HG03108 (cell line): ENCODE results near the gene SLC26A1.
"Not testable (repeated sequence)": the region's sequence is repeated elsewhere in the genome, so short reads cannot be mapped to it uniquely, and the experiment has no call there.

Source experiments
- ATAC-seq: cut with Tn5 transposase; IDR thresholded peaks from one replicate; pipeline ENCODE4 v1.9.1; 2021; ENCODE audit warnings: moderate library complexity; ENCODE audit not compliant: unreplicated experiment

SLC26A1 gene

DNA sequence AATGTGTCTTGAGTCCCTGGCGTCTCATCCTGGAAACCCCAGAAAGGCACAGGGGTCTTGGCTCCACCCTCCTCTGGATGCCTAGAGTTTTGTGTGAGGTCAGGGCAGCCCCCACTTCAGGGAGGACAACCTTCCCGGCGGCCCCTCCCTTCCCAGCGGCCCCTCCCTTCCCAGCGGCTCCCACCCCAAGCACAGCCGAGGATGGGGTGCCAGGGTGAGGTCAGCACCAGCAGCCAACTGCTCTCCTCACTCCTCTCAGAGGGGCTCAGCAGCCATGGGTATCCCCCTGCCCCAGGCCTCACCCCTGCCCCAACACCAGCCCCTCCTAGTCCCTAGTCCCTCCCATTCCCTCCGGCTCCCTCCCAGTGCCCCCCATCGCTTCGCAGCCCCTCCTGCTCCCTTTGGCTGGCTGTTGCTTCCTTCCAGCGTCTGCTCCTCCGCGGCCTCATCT lies 37.2 kb downstream of the SLC26A1 start:
- ATAC-seq: no peak

DNA sequence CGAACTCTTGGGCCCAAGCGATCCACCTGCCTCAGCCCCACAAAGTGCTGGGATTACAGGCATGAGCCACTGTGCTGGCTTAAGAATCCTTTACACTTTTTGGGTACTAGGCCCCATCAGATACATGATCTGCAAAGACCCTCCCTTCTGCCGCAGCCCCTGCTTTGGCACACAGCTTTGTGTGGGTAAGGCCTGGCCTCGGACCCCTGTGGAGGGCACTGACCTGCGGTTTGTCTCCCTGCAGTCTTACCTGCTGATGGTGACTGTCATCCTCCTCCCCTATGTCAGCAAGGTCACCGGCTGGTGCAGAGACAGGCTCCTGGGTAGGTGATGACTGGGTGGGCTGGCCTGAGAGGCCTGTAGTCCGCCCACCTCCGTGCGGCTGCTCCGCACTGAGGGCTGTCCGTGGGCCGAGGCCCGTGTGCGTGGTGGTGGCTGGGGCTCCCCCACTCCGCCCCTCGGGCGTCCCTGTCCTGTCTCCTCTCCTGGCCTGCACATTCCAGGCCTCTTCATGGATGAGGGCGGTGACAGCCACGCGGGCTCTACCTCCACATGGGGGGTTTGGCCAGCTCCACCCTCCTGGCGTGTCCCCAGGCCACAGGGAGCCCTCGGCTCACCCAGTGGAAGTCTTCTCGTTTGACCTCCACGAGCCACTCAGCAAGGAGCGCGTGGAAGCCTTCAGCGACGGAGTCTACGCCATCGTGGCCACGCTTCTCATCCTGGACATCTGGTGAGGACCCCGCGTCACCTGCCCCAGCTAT lies 37.9 kb downstream of the SLC26A1 start:
- ATAC-seq: no peak

DNA sequence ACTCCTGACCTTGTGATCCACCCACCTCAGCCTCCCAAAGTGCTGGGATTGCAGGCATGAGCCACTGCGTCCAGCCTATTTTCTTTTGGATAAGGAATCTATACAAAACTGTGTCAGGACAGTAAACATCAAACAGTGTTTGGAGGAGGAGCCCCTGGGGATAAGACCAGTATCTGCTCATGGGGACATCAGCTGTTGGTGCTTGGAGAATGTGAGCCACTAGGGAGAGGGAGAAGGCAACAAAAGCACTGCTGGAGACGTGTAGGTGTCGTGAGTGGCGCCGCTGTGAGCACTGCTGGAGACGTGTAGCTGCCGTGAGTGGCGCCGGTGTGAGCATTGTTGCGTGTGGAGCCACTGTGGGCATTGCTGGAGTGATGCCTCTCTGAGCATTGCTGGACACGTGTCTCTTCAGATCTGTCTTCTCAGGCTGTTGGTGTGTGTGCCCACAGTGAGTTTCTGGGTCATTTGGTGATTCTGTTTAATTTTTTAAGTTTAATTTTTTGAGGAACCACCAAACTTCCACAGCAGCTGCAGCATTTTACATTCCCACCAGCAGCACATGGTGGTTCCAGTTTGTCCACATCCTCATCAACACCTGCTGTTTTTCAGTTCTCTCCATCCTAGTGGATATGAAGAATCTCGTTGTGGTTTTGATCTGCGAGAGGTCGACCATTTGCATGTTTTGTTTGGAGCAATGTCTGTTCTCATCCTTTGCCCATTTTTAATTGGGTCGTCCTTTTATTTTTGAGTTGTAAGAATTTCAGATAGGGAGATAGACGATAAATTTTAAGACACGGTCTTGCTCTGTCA lies 38.8 kb downstream of the SLC26A1 start:
- ATAC-seq: no peak

DNA sequence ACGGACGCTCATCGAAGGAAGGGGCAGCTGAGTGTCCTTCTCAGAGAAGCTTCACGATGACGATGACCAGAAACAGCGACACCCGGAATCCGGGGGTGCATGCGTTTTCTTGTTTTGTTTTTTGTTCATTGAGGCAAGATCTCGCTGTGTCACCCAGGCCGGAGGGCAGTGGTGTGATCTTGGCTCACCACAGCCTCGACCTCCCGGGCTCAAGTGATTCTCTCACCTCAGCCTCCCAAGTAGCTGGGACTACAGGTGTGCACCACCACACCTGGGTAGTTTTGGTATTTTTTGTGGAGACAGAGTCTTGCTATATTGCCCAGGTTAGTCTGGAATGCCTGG lies 39.7 kb downstream of the SLC26A1 start:
- no peak for ATAC-seq

DNA sequence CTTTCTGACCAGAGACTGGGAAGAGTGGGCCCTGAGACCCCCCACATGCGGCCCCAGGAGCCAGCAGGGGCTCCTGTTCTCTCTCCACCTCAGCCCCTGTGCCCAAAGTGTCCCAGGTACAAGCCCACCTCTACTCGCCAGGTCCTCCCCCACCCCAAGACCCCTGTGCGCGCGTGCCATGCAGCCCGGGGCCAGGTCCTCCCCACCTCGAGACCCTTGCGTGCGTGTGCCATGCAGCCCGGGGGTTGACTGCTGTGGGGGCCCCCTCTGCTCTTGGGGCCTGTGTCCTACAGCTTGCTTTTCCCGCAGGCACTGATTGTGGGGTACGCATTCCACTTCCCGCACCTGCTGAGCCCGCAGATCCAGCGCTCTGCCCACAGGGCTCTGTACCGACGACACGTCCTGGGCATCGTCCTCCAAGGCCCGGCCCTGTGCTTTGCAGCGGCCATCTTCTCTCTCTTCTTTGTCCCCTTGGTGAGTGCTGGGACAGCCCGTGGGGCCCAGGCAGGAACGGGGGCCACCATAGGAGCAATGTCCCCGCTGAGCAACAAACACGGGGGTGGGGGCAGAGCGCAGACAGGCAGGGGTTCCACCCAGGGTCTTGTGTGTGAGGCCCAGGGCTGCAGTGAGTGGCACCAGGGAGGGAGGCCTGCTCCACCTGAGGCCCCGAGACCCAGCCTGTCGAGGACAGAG lies 40.2 kb downstream of the SLC26A1 start:
- ATAC-seq: no peak

DNA sequence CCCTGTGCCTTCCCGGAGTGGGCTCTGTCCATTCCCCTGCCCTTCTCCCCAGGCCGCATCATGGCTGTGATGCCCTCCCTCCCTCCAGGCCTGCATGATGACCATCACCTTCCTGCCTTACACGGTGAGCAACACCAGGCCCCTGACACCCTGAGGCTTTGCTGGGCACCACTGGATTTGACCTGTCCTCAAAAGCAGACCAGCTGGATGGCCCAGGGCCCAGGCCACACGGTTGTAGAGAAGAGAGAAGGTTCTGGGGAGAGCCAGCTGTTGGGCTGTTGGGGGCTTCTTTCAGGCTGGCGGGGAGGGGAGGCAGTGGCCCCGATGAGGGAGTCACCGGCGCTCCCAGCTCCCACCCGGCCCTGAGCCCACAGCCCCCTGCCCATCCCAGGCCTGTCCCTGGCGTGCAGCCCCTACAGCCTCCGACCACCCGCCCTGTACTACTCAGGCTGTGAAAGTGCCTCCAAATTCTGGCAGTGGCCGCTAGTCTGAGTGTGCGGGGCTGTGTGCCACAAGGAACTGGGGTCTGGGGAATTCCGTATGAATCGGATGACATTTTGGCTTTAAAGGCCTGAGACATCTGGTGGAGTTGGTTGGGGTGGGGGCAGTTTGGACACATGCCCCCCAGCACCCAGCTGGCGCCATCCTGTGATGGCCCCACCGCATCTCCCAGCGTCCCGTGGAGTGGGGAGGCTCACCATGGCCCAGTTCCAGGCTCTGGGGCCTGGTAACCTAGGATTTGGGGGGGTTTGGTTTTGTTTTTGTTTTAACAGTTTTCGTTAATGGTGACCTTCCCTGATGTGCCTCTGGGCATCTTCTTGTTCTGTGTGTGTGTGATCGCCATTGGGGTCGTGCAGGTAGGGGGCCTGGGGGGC lies 41.4 kb downstream of the SLC26A1 start:
- no peak for ATAC-seq

DNA sequence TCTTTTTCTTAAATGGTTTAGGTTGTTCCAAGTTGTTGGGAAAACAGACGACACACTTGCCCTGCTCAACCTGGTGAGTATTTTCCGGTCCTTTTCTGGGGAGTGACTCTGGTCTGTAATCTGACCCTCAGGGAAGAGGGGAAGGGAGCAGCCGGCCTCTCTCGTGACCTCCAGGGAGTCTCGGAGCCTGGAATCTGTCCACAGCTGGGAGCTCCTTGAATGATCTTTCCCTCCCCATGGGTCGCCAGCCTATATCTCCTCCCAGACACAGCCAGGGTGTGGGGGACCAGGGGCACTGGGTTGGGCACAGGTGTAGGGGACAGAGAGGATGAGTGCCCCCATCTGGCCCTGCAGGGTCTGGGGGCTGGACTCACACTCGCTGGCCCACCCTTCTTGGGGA lies 42.0 kb downstream of the SLC26A1 start:
- no peak for ATAC-seq

DNA sequence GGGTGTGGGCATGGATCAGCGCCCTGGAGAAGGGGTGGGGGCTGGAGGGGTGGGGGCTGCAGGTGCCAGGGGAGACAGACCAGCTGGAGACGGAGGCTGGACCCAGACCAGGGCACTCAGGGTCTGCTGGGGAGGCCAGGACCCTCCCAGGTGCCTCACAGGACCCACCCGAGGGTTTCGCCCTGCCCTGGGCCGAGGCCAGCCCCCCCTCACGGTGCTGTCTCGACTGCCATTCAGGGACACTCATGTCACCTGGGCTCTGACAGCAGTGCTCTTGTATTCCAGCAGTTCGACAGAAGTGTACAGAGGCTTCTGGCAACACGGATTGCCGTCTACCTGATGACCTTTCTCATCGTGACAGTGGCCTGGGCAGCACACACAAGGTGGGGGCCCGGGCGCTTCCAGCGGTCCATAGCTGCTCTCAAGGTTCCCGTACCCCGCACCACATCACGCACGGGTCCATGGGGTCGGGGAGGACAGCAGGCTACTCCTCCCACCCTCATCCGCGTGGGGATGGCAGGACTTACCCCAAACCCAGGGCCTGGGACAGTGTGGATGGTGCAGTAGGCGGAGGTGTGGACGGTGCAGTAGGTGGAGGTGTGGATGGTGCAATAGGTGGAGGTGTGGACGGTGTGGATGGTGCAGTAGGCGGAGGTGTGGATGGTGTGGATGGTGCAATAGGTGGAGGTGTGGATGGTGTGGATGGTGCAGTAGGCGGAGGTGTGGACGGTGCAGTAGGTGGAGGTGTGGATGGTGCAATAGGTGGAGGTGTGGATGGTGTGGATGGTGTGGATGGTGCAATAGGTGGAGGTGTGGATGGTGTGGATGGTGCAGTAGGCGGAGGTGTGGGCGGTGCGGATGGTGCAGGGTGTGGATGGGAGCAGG lies 42.8 kb downstream of the SLC26A1 start:
- ATAC-seq: no peak

DNA sequence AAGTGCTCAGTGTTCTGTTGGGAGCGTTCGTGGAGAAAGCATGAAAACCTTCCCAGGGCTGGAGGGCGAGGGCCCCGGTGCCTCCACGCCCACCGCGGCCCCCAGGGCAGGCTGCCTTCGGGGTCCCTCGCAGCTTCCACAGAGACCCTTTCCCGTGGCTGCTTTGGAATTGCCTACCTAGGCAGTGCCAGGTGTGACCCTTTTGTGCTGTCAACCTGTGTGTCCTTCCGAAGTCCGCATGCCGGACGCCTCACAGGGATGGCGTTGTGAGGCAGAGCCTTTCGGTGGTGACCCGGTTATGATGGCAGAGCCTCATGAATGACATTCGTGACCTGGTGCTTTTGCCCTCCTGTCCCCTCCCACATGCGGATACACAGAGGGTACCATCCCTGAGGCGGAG lies 43.5 kb downstream of the SLC26A1 start:
- no peak for ATAC-seq

DNA sequence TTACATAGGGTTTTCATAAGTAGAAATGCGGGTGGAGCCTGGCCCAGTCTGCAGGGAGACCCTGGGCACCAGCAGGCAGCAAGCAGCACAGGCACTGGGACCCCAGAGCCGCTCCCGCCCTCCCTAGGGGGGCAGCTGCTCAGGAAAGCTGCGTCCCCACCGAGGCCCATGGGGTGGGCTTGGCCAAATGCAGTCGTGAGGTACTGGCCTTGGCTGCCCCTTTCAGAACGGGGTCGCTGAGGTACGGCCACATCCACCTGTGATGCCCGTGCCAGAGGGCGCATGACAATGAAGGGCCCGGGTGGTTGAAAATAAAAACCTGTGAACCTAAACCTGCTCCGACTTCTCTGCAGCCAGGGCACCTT lies 44.3 kb downstream of the SLC26A1 start:
- no peak for ATAC-seq

DNA sequence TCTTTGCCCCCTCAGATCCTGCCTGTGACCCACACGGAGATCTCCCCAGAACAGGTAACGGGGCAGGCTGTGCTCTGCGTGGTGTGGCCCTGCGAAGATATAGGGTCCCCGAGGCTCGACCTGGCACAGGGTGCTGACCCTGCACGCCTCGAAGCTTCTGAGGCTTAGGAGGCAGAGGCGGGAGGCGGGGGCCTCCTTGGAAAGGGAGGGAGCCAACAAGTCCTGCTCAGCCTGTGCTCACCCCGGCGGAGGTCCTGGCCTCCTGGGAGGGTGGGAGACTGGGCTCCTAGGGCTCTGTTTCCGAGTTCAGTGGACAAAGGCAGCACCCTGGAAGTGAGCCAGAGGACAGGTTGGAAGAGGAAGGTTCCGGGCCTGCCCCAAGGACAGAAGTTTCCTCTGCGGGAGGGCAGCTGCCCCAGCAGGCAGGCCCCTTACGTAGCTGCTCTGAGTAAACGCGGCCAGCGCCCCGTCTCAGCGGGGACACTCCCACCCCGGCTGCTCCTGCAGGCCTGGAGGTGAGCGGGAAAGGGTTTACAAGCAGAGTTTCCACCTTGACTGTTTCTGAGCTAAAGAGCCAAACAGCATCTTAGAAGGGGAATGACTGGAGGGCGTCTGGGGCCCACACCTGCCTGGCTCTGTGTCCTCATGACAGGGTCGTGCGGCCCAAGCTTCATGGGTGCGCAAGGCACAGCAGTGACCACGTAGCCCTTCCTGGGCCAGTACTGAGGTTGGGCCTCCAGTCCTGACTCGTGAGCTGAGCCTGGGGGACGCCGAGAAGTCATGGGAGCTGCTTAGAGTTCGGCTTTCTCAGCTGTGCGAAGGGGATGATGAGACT lies 44.9 kb downstream of the SLC26A1 start:
- no peak for ATAC-seq

DNA sequence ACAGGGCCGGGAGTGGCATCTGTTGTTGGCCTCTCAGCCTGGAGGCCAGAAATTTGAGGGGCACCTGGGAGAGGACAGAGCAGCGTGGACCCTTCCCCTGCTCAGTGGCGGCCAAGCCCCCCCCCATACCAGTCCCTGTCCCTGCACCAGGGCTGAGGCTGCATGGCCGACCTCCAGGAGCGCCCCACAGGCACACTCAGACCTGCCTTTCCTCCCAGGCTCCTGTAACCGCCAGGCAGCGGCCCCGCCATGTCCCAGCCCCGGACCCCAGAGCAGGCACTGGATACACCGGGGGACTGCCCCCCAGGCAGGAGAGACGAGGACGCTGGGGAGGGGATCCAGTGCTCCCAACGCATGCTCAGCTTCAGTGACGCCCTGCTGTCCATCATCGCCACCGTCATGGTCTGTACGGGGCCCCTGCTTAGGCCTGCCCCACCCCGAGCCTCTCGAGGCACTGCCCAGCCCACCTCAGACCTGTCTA lies 45.7 kb downstream of the SLC26A1 start:
- ATAC-seq: no peak

DNA sequence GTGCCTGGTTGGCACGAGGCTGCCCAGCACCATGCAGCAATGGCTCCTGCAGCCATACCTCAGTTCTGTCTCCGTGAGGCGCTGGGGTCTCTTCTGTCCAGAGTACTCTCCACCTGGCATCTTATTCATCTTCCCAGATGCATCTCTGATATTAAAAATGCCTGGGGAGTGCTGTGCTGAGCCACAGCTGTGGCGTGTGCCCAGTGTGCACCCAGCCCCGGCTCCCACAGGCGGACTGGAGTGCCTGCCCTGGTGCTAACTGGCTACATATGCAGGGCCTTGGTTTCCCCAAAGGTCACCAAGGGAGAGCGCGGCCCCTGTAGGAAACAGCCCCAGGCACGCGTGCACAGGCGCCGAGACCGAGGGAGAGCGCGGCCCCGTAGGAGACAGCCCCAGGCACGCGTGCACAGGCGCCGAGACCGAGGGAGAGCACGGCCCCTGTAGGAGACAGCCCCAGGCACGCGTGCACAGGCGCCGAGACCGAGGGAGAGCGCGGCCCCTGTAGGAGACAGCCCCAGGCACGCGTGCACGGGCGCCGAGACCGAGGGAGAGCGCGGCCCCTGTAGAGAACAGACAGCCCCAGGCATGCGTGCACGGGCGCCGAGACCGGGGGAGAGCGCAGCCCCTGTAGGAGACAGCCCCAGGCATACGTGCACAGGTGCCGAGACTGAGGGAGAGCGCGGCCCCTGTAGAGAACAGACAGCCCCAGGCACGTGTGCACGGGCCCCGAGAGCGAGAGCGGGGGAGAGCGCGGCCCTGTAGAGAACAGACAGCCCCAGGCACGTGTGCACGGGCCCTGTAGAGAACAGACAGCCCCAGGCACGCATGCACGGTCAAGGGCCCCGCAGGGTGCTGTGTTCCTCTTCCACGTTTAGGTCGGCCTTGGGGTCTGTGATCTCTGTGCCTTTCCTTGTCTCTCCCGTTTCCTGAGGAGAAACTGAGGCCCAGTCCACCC lies 46.4 kb downstream of the SLC26A1 start:
- ATAC-seq: no peak

DNA sequence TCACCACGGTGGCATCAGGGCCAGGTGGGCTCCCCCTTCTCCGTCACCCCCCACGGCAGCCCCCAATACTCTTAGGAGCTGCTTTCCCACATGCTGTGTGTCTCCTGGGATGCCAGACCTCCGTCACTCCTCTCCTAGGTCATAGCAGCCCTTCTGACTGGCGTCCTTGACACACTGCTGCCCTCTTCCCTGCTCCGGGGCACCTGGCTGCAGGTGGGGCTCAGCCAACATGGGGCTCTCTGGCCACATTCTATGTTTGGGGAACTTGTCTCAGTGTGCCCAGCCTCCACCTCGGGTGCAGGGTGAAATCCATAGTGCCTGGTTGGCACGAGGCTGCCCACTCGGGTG lies 47.1 kb downstream of the SLC26A1 start:
- ATAC-seq: no peak

DNA sequence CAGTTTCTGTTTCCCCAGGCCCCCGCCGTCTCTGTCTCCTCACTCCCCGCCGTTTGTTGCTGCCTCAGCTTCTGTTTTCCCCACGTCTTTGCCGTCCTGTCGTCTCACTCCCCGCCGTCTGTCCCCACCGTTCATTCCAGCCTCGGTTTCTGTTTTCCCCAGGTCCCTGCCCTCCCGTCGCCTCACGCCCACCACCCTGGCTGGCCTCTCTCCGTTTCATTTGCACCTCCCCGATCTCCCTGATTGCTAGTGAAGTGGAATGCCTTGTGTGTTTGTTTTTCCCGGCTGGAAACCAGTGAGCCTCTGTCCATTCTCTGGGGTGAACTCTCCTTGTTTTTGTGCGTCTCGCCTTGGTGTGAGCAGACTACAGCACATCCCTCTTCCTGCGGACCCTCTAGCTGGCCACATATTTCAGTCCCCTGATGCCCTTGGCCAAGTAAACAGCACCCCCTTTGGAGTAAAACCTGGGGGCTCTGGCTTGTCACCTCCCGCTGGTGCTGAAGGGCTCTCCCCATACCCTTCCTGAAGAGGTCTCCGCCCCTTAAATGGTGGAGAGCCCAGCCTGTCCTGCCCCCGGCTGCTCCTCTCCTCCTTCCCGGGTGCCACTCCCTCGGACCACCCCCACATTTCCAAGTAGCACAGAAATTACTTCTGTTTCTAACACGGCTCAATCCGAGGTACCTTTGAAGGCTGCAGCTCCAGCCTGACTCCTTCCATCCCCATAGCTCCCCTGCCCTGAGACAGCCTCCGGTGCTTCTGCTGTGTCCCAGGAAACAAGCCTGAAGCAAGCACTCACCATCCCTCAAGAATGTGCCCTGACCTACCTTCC lies 47.7 kb downstream of the SLC26A1 start:
- no peak for ATAC-seq

DNA sequence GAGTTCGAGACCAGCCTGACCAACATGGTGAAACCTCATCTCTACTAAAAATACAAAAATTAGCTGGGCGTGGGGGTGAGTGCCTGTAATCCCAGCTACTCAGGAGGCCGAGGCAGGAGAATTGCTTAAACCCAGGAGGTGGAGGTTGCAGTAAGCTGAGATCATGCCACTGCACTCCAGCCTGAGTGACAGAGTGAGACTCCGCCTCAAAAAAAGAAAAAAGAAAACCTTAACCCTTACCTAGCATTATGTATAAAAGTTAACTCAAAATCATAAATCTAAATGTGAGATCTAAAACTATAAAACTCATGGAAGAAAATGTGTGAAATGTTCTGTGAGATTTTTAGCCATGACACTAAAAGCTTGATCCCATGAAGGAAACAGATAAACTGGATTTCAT lies 53.7 kb downstream of the SLC26A1 start:
- not testable (repeated sequence) for ATAC-seq
